GM12875 (cell line): ENCODE data around the gene CACNA1F.

Experiments
- H3K4me3 ChIP-seq: one replicate; pipeline ENCODE4 v1.5.1; 2011; ENCODE audit warnings: low read depth, low read length, control low read depth
- TF ChIP-seq, protein P1 (sequence below): IDR thresholded peaks from 2 replicates; pipeline ENCODE4 v1.5.1; 2011; ENCODE audit warnings: low read depth, mild to moderate bottlenecking, control low read depth, inconsistent platforms, low read length, moderate library complexity, borderline replicate concordance; ENCODE audit not compliant: insufficient read depth

CACNA1F gene

DNA sequence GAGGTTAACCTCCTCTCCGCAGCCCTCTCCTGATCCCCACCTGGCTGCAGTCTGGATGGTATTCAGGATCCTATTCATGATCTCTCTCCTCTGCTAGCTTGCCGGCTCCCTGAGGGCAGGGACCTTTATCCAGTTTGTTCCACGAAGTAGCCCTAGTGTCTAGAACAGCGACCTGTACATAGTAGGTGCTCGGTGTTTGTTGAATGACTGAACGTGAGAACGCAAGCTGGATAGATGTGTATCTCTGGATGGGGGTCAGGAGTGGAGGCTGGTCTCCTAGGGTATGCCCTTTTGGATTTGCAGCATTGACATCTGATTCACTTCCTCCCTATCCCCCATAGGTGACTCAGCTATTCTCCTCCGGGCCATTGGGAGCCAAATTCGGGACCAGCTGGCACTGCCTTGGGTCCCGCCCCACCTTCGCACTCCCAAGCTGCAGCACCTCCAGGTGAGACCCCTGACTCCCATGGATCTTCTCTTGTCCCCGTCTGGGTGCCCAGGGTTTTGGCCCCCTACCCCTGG is 9.5 kb upstream of the CACNA1F start:
- H3K4me3 ChIP-seq = no peak overlapping the region
- TF ChIP-seq, protein P1, sequence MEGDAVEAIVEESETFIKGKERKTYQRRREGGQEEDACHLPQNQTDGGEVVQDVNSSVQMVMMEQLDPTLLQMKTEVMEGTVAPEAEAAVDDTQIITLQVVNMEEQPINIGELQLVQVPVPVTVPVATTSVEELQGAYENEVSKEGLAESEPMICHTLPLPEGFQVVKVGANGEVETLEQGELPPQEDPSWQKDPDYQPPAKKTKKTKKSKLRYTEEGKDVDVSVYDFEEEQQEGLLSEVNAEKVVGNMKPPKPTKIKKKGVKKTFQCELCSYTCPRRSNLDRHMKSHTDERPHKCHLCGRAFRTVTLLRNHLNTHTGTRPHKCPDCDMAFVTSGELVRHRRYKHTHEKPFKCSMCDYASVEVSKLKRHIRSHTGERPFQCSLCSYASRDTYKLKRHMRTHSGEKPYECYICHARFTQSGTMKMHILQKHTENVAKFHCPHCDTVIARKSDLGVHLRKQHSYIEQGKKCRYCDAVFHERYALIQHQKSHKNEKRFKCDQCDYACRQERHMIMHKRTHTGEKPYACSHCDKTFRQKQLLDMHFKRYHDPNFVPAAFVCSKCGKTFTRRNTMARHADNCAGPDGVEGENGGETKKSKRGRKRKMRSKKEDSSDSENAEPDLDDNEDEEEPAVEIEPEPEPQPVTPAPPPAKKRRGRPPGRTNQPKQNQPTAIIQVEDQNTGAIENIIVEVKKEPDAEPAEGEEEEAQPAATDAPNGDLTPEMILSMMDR = no peak

DNA sequence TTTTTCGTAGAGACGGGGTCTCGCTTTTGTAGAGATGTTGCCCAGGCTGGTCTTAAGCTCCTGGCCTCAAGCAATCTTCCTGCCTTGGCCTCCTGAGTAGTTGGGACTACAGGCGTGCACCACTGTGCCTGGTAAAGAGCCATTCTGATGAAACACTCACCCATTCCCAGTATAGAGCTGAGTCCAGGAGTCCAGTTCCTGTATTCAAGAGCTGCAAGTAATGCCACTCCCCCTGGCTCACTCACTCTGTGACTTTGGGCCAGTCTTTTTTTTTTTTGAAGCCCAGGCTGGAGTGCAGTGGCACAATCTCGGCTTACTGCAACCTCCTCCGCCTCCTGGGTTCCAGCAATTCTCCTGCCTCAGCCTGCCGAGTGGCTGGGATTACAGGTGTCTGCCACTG is 5.6 kb upstream of the CACNA1F start:
- TF ChIP-seq, protein P1 = no peak
- no peak overlapping the region for H3K4me3 ChIP-seq

DNA sequence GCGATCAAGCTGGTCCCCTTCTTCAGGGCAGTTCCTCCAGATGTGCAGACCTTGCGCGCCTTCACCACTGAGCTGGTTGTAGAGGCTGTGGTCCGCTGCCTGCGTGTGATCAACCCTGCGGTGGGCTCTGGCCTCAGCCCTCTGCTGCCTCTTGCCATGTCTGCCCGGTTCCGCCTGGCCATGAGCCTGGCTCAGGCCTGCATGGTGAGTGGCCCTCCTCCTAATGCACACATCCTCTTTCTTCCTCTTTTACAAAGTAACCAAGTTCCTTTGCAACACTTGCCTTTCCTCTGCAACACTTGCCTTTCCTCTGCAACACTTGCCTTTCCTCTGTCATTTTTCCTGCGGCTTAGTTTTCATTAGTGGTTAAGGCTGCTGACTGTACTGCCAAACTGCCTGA is 3.9 kb upstream of the CACNA1F start:
- H3K4me3 ChIP-seq = no peak overlapping the region

DNA sequence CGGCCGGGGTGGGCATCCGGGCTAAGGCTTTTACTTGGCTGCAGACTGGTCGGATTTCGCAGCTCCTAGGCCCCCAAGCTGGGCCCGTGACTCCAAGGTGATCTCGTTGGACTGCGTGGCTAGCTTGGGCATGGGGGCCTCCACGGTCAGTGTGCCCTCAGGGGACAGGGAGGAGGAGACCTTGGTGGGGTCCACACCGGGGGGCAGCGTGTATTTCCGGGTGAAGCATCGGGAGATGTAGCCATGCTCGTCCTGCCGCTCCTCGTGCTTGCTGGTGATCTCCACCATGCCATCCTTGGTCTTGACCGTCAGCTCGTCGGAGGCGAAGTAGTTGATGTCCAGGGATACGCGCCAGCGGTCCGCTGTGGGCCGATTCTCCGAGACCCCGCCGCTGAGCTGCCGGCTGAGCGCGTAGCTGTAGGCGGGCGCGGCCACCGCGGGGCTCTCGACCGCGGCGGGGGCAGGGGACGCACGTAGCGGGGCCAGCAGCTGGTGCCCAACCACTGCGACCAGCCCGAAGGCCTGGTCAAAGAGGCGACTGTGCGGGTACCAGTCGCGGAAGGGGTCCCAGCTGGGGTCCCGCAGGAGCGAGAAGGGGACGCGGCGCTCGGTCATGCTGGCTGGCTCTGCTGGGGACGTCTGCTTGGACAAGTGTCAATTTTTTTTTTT is 881 bp upstream of the CACNA1F start:
- no peak overlapping the region for H3K4me3 ChIP-seq

More for the DNA sequence above, 3.9 kb upstream of the CACNA1F start:
- TF ChIP-seq, protein P1 = no peak

DNA sequence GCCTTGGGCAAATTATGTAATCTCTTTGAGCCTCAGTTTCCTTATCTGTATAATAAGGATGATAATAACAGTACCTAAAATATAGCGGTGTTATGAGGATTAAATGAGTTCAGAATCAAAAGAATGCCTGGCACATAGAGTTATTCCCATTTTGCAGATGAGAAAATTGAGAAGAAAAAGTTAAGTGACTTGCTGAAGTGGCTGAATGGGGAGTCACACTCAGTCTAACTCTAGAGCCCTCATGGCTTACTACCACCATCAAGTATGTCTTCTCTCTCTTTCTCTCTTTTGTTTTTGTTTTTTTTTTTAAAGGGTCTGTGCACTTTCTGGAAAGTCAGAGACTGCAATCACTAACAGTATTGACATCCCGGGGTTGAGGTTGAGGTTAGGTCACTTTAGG is 615 bp downstream of the CACNA1F start:
- TF ChIP-seq, protein P1 = no peak
- no peak overlapping the region for H3K4me3 ChIP-seq

More for the DNA sequence above, 881 bp upstream of the CACNA1F start:
- TF ChIP-seq, protein P1 = no peak

DNA sequence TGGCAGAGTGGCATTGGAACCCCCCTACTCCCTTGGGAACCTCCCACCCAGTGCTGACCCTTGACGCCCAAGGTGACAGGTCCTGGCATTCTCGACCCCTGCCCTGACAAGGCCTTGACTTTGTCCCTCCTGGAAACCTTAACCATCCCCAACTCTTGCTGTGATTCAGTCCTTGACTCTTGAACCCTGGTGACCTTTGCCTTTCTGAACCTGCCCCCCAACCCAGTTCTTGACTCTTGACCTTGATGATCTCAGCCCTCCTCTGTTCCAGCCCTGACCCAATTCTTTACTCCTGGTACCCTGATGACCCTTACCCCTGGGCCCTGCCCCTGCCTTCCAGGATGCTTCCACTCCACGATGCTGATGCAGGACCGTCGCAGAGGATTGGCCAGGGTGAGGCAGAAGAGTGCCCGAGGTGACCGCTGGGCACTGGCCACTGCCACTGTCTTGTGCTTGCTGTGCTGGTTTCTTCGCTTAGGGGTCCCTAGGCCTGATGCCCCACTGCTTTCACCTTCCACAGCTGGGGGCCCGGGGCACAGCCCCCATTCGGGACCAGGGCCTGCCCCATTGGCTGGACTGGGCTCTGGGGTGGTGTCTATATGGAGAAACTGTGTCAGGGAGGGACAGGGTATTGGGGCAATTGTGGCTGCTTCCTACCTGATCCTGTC is 1.7 kb downstream of the CACNA1F start:
- H3K4me3 ChIP-seq = no peak overlapping the region

More for the DNA sequence above, 1.7 kb downstream of the CACNA1F start:
- TF ChIP-seq, protein P1 = no peak
